Measurements from ENCODE around the gene PPFIA3. TPM values are rescaled to one million over a fixed set of nuclear protein-coding genes. Genes with fewer than 3 reads are reported as not detected.

Gene PPFIA3
- total and polyA plus RNA-seq, 2 experiments from 2014 or later, result 30.4 to 32.5 TPM

DNA sequence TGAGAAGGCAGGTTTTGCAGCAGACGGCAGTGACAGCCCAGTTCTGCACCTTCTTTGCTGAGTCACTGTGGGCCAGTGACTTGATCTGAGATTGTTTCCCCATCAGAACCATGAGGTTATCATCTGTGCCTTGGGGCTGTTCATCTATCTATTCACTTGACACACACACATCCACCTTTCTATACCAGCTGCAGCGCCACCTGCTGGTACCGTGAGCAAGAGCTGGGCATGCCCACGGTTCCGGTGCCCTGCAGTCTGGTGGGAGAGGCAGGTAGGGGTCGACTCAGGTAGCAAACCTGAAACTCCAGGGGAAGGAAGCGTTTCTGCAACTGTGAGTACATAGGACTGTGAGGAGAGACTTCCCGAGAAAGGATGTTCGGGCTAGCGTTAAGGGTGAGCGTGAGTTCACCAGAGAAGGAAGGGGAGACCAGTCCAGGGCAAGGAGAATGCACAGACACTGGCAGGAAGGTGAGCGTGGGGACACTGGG, 12.7 kb upstream of the PPFIA3 start:
- Histone ChIP-seq H3K27ac (peak overlapping the region; percentile 83), H3K36me3 (peaks cover 43% of the 10 kb centered on the region)
- TF ChIP-seq, protein P1, sequence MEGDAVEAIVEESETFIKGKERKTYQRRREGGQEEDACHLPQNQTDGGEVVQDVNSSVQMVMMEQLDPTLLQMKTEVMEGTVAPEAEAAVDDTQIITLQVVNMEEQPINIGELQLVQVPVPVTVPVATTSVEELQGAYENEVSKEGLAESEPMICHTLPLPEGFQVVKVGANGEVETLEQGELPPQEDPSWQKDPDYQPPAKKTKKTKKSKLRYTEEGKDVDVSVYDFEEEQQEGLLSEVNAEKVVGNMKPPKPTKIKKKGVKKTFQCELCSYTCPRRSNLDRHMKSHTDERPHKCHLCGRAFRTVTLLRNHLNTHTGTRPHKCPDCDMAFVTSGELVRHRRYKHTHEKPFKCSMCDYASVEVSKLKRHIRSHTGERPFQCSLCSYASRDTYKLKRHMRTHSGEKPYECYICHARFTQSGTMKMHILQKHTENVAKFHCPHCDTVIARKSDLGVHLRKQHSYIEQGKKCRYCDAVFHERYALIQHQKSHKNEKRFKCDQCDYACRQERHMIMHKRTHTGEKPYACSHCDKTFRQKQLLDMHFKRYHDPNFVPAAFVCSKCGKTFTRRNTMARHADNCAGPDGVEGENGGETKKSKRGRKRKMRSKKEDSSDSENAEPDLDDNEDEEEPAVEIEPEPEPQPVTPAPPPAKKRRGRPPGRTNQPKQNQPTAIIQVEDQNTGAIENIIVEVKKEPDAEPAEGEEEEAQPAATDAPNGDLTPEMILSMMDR (IDR thresholded peaks at IDR 0.05; ENCODE audit: low read depth, low read length), result peak; percentile 77

DNA sequence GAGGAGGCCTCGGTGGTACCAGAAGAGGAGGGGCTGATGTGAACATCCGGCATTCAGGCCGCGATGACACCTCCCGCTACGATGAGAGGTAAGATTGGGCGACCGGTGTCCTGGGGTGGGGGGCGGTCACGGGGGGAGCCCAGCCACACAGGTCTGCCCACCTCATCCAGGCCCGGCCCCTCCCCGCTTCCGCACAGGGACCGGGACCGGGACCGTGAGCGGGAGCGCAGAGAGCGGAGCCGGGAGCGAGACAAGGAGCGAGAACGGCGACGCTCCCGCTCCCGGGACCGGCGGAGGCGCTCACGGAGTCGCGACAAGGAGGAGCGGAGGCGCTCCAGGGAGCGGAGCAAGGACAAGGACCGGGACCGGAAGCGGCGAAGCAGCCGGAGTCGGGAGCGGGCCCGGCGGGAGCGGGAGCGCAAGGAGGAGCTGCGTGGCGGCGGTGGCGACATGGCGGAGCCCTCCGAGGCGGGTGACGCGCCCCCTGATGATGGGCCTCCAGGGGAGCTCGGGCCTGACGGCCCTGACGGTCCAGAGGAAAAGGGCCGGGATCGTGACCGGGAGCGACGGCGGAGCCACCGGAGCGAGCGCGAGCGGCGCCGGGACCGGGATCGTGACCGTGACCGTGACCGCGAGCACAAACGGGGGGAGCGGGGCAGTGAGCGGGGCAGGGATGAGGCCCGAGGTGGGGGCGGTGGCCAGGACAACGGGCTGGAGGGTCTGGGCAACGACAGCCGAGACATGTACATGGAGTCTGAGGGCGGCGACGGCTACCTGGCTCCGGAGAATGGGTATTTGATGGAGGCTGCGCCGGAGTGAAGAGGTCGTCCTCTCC, 11.5 kb upstream of the PPFIA3 start:
- Histone ChIP-seq H3K4me3 (no peak overlapping the region), H3K27me3 (no peaks in the 10 kb centered on the region), H3K4me1 (ENCODE audit: low read depth) (peaks cover 36% of the 10 kb centered on the region), H3K9me3 (ENCODE audit: low read depth) (no peaks in the 10 kb centered on the region), H3K36me3 (peaks cover 35% of the 10 kb centered on the region), H3K27ac (peak overlapping the region; percentile 83)
- TF ChIP-seq, protein P1 (IDR thresholded peaks at IDR 0.05; ENCODE audit: low read depth, low read length), result no peak
- DNase-seq (ENCODE audit: low read depth in 1 of 2, low spot score in 1 of 2), result no peak

More for the DNA sequence above, 12.7 kb upstream of the PPFIA3 start:
- Histone ChIP-seq H3K9me3 (ENCODE audit: low read depth) (no peaks in the 10 kb centered on the region), H3K27me3 (no peaks in the 10 kb centered on the region), H3K4me1 (ENCODE audit: low read depth) (peaks cover 35% of the 10 kb centered on the region), H3K4me3 (no peak overlapping the region)
- DNase-seq (ENCODE audit: low read depth in 1 of 2, low spot score in 1 of 2), result peak; percentile 54 to 67

DNA sequence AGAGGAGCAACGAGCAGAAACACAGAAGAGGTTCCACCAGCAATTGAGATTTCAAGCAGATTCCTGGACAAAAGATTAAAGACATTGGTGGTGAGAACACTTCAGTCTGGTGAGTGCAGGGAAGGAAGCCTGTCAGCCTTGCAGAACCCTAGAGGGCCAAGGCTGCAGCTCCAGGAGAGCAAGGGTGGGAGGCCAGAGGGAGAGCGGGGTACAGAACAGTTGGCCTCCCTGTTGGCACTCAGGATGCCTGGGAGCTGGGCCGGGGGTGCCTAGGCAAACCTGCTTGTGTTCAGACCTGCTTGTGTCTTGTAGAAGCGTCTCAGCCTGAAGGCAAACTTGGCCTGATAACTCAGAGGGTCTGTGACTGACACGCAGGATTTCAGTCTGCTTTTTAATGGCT, 10.3 kb upstream of the PPFIA3 start:
- no peak for DNase-seq (ENCODE audit: low read depth in 1 of 2, low spot score in 1 of 2)

DNA sequence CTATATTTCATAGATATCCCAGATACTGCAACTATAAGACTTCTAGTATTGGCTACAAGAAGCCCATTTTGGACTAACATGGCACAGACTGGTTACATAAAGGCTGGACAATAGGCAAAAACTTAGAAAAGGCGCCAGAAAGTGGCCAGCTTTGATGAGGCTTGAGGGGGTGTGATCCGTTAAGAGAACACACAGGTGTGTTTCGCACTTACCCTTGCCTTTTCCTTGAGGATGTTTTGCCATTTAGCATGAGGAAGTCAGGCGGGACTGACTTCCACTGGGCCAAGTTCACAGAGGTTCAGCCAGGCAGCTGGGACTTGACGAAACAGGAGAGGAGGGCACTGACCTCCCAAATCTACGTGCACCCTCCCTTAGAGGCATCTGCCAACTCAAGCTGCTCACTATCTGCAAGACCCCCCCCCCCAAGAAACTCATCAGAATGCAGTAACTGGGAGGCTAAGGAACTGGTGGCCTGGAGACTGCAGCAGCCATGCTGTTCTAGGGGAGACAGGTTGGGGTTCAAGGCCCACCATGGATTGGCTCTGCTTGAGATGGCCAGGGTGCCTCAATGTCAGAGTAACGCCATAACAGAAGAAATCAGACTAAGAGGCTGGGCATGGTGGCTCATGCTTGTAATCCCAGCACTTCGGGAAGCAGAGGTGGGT, 9.6 kb upstream of the PPFIA3 start:
- H3K27me3 ChIP-seq, result no peaks in the 10 kb centered on the region
- H3K27ac ChIP-seq, result peak overlapping the region; percentile 83
- TF ChIP-seq, protein P1 (IDR thresholded peaks at IDR 0.05; ENCODE audit: low read depth, low read length), result no peak
- no peaks in the 10 kb centered on the region for H3K9me3 ChIP-seq (ENCODE audit: low read depth)
- no peak for DNase-seq (ENCODE audit: low read depth in 1 of 2, low spot score in 1 of 2)
- H3K4me1 ChIP-seq (ENCODE audit: low read depth), result peaks cover 45% of the 10 kb centered on the region
- H3K36me3 ChIP-seq, result peaks cover 34% of the 10 kb centered on the region
- no peak overlapping the region for H3K4me3 ChIP-seq

More for the DNA sequence above, 10.3 kb upstream of the PPFIA3 start:
- no peaks in the 10 kb centered on the region for H3K27me3 ChIP-seq
- TF ChIP-seq, protein P1 (IDR thresholded peaks at IDR 0.05; ENCODE audit: low read depth, low read length), result no peak
- H3K27ac ChIP-seq, result peak overlapping the region; percentile 83
- H3K4me1 ChIP-seq (ENCODE audit: low read depth), result peaks cover 45% of the 10 kb centered on the region
- H3K36me3 ChIP-seq, result peaks cover 35% of the 10 kb centered on the region
- H3K9me3 ChIP-seq (ENCODE audit: low read depth), result no peaks in the 10 kb centered on the region
- H3K4me3 ChIP-seq, result no peak overlapping the region

DNA sequence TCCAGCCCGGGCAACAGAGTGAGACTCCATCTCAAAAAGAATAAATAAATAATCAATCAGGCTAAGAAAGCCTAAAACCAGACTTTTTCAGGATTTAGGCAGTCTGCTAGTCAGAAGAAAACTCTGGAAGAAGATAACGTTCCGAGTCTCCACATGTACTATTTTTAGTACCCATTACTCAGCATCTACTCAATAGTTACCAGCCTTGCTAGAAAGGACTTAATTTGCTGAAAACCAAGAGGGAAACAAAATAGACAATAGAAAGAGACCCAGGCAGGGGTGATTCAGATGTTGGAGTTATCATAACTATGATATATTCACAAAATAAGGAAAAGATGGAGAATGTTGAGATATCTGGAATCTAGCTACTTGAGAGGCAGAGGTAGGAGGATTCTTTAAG, 8.8 kb upstream of the PPFIA3 start:
- TF ChIP-seq, protein P1 (IDR thresholded peaks at IDR 0.05; ENCODE audit: low read depth, low read length), result no peak
- no peaks in the 10 kb centered on the region for H3K27me3 ChIP-seq
- H3K9me3 ChIP-seq (ENCODE audit: low read depth), result no peaks in the 10 kb centered on the region
- DNase-seq (ENCODE audit: low read depth in 1 of 2, low spot score in 1 of 2), result no peak
- H3K4me3 ChIP-seq, result no peak overlapping the region
- peak overlapping the region; percentile 83 for H3K27ac ChIP-seq
- peaks cover 27% of the 10 kb centered on the region for H3K36me3 ChIP-seq
- H3K4me1 ChIP-seq (ENCODE audit: low read depth), result peaks cover 49% of the 10 kb centered on the region

All from cardiac muscle cell (in vitro differentiated cells and primary cell).